Neural cell (in vitro differentiated cells): Measurements from ENCODE around the gene TRIM4. TPM values are rescaled to one million over a fixed set of nuclear protein-coding genes. Genes with fewer than 3 reads are reported as not detected.

Source experiments
- H2AFZ ChIP-seq: fragments of 200-600, 300-800 bp; sonication (generic), shearing (Covaris generic); 2 replicates; pipeline ENCODE4 v1.6.0; 2014; ENCODE audit warnings: low read depth, mild to moderate bottlenecking, antibody characterized with exemption, low read length, moderate library complexity
- H3F3A ChIP-seq: fragments of 200-600 bp; shearing (Covaris generic); 2 replicates; pipeline ENCODE4 v1.6.1; 2016; ENCODE audit warnings: mild to moderate bottlenecking, moderate library complexity, mixed read lengths, antibody characterized with exemption, low read length; ENCODE audit not compliant: insufficient read depth, poor library complexity, severe bottlenecking
- H3K27ac ChIP-seq: fragments of 200-600, 300-800 bp; sonication (generic), shearing (Covaris generic); 2 replicates; pipeline ENCODE4 v1.5.1; 2014; ENCODE audit warnings: mild to moderate bottlenecking, low read length, moderate library complexity
- H3K27me3 ChIP-seq: fragments of 300-800, 200-600 bp; sonication (generic), shearing (Covaris generic); 2 replicates; pipeline ENCODE4 v1.6.0; 2014; ENCODE audit warnings: mild to moderate bottlenecking, low read depth, low read length, moderate library complexity; ENCODE audit not compliant: insufficient read depth
- H3K36me3 ChIP-seq: fragments of 300-800, 200-600 bp; sonication (generic), shearing (Covaris generic); 2 replicates; pipeline ENCODE4 v1.5.1; 2014; ENCODE audit warnings: mild to moderate bottlenecking, antibody characterized with exemption, low read length, moderate library complexity; ENCODE audit not compliant: insufficient read depth
- H3K4me2 ChIP-seq: fragments of 300-800, 200-600 bp; sonication (generic), shearing (Covaris generic); 2 replicates; pipeline ENCODE4 v1.6.0; 2014; ENCODE audit warnings: mild to moderate bottlenecking, low read length
- H3K4me3 ChIP-seq: fragments of 300-800, 200-600 bp; sonication (generic), shearing (Covaris generic); 2 replicates; pipeline ENCODE4 v1.5.1; 2014; ENCODE audit warnings: mild to moderate bottlenecking, low read length, moderate library complexity
- H3K79me2 ChIP-seq: fragments of 200-600 bp; shearing (Covaris generic); replicated peaks from 2 replicates; pipeline ENCODE4 v1.6.0; 2014; ENCODE audit warnings: mild to moderate bottlenecking, low read length, moderate library complexity; ENCODE audit not compliant: insufficient read depth
- H3K9ac ChIP-seq: fragments of 300-800, 200-600 bp; sonication (generic), shearing (Covaris generic); 2 replicates; pipeline ENCODE4 v1.6.1; 2016; ENCODE audit warnings: mild to moderate bottlenecking, low read length, mixed read lengths
- H3K9me2 ChIP-seq: fragments of 200-600 bp; shearing (Covaris generic); 2 replicates; pipeline ENCODE4 v1.6.1; 2016; ENCODE audit warnings: mild to moderate bottlenecking, low read length, mixed read lengths; ENCODE audit not compliant: insufficient read depth
- H3K9me3 ChIP-seq: fragments of 200-600, 300-800 bp; sonication (generic), shearing (Covaris generic); 2 replicates; pipeline ENCODE4 v1.6.1; 2016; ENCODE audit warnings: mild to moderate bottlenecking, mixed run types, low read length, moderate library complexity, mixed read lengths
- H4K20me1 ChIP-seq: fragments of 200-600 bp; shearing (Covaris generic); 2 replicates; pipeline ENCODE4 v1.6.1; 2016; ENCODE audit warnings: mild to moderate bottlenecking, mixed run types; ENCODE audit not compliant: insufficient read depth
- EP300 ChIP-seq: fragments of 450-650 bp; conservative IDR thresholded peaks from 2 replicates; pipeline ENCODE4 v1.6.1; 2014; ENCODE audit warnings: antibody characterized with exemption, mild to moderate bottlenecking, moderate library complexity; ENCODE audit not compliant: poor library complexity, severe bottlenecking
- EZH2 ChIP-seq: fragments of 200-600, 300-800 bp; shearing (Covaris generic), sonication (generic); IDR thresholded peaks from 2 replicates; pipeline ENCODE4 v1.6.1; 2014; ENCODE audit warnings: antibody characterized with exemption, low read length, borderline replicate concordance, mild to moderate bottlenecking; ENCODE audit not compliant: insufficient read depth, poor library complexity, severe bottlenecking
- MXI1 ChIP-seq: fragments of 450-650 bp; conservative IDR thresholded peaks from 2 replicates; pipeline ENCODE4 v1.6.1; 2014; ENCODE audit warnings: antibody characterized with exemption, mild to moderate bottlenecking; ENCODE audit not compliant: poor library complexity, severe bottlenecking
- POLR2AphosphoS5 ChIP-seq: IDR thresholded peaks from 2 replicates; pipeline ENCODE4 v1.6.1; 2012
- RAD21 ChIP-seq: fragments of 450-650 bp; conservative IDR thresholded peaks from 2 replicates; pipeline ENCODE4 v1.6.1; 2014; ENCODE audit warnings: antibody characterized with exemption, mild to moderate bottlenecking, moderate library complexity
- SMC3 ChIP-seq: fragments of 450-650 bp; conservative IDR thresholded peaks from 2 replicates; pipeline ENCODE4 v1.6.1; 2014; ENCODE audit warnings: antibody characterized with exemption, mild to moderate bottlenecking, moderate library complexity; ENCODE audit not compliant: poor library complexity
- TAF1 ChIP-seq: IDR thresholded peaks from 2 replicates; pipeline ENCODE4 v1.6.1; 2012; ENCODE audit warnings: low read depth
- polyA plus RNA-seq: library from polyadenylated mRNA; depleted of rRNA; stranded (reverse); fragments of >200 nt; gene quantifications from 2 replicates; pipeline ENCODE4 v1.2.3, GENCODE V29; 2014
- TF ChIP-seq, protein P1 (sequence below): IDR thresholded peaks from 2 replicates; pipeline ENCODE4 v1.6.1; 2012; ENCODE audit warnings: borderline replicate concordance
- TF ChIP-seq, protein P2 (sequence below): fragments of 450-650 bp; IDR thresholded peaks from 2 replicates; pipeline ENCODE4 v1.5.1; 2014; ENCODE audit warnings: antibody characterized with exemption, mild to moderate bottlenecking, moderate library complexity; ENCODE audit not compliant: poor library complexity, severe bottlenecking

Gene TRIM4
- polyA plus RNA-seq, 1 donor from 2014 or later: not detected

DNA sequence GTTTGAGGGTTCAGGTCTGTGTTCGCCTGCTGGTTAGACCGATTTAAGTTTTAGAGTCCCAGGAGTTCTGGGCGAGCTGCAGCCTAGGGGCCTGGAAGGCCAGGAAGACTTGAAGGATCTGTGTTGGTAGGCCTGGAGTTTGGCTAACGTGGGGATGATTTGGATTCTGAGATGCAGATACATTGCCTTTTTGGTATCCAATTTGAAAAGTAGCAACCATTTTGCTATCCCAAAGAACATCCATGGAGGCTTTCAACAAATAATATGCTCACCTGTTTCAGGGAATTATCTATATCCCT, 433 bp upstream of the TRIM4 start:
- Histone ChIP-seq H3K9me2 (no peaks in the 10 kb centered on the region), H3K27ac (no peak overlapping the region), H3K4me3 (no peak overlapping the region), H3F3A (no peaks in the 10 kb centered on the region), H3K9me3 (peaks cover 5% of the 10 kb centered on the region), H4K20me1 (no peaks in the 10 kb centered on the region), H3K27me3 (no peaks in the 10 kb centered on the region), H3K79me2 (no peaks in the 10 kb centered on the region), H3K36me3 (no peaks in the 10 kb centered on the region), H3K4me2 (no peak overlapping the region), H3K9ac (no peak overlapping the region), H2AFZ (no peak overlapping the region)
- no peak for TF ChIP-seq EP300
- TF ChIP-seq MXI1: no peak
- TF ChIP-seq, protein P1, sequence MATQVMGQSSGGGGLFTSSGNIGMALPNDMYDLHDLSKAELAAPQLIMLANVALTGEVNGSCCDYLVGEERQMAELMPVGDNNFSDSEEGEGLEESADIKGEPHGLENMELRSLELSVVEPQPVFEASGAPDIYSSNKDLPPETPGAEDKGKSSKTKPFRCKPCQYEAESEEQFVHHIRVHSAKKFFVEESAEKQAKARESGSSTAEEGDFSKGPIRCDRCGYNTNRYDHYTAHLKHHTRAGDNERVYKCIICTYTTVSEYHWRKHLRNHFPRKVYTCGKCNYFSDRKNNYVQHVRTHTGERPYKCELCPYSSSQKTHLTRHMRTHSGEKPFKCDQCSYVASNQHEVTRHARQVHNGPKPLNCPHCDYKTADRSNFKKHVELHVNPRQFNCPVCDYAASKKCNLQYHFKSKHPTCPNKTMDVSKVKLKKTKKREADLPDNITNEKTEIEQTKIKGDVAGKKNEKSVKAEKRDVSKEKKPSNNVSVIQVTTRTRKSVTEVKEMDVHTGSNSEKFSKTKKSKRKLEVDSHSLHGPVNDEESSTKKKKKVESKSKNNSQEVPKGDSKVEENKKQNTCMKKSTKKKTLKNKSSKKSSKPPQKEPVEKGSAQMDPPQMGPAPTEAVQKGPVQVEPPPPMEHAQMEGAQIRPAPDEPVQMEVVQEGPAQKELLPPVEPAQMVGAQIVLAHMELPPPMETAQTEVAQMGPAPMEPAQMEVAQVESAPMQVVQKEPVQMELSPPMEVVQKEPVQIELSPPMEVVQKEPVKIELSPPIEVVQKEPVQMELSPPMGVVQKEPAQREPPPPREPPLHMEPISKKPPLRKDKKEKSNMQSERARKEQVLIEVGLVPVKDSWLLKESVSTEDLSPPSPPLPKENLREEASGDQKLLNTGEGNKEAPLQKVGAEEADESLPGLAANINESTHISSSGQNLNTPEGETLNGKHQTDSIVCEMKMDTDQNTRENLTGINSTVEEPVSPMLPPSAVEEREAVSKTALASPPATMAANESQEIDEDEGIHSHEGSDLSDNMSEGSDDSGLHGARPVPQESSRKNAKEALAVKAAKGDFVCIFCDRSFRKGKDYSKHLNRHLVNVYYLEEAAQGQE: no peak
- no peak for TF ChIP-seq EZH2
- TF ChIP-seq RAD21: no peak
- TF ChIP-seq TAF1: no peak
- TF ChIP-seq, protein P2, sequence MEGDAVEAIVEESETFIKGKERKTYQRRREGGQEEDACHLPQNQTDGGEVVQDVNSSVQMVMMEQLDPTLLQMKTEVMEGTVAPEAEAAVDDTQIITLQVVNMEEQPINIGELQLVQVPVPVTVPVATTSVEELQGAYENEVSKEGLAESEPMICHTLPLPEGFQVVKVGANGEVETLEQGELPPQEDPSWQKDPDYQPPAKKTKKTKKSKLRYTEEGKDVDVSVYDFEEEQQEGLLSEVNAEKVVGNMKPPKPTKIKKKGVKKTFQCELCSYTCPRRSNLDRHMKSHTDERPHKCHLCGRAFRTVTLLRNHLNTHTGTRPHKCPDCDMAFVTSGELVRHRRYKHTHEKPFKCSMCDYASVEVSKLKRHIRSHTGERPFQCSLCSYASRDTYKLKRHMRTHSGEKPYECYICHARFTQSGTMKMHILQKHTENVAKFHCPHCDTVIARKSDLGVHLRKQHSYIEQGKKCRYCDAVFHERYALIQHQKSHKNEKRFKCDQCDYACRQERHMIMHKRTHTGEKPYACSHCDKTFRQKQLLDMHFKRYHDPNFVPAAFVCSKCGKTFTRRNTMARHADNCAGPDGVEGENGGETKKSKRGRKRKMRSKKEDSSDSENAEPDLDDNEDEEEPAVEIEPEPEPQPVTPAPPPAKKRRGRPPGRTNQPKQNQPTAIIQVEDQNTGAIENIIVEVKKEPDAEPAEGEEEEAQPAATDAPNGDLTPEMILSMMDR: no peak
- TF ChIP-seq POLR2AphosphoS5: no peak
- TF ChIP-seq SMC3: no peak

DNA sequence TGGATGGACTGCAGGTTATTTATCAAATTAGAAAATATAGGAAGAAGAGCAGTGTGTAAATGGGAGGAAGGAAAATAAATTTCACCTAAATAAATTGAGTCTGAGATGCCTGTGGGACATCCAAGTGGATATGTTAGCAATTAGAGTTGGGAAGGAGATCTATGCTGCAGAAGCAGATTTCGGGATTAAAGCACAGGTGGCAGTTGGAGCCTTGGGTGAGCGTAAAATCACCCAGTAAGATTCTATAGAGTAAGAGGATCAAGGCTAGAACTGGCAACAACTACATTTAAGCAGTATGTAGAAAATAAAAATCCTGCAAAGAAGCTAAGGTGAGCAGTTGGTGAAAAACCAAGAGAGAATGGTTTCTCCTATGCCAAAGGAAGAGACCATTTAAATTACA, 8.4 kb downstream of the TRIM4 start:
- Histone ChIP-seq H4K20me1 (no peaks in the 10 kb centered on the region), H3K9me3 (no peaks in the 10 kb centered on the region), H3K36me3 (no peaks in the 10 kb centered on the region), H3K9ac (no peak overlapping the region), H3K9me2 (no peaks in the 10 kb centered on the region), H3K4me3 (no peak overlapping the region), H3K27me3 (no peaks in the 10 kb centered on the region), H3K79me2 (no peaks in the 10 kb centered on the region), H2AFZ (no peak overlapping the region), H3F3A (no peaks in the 10 kb centered on the region), H3K27ac (no peak overlapping the region), H3K4me2 (no peak overlapping the region)
- TF ChIP-seq POLR2AphosphoS5: no peak
- no peak for TF ChIP-seq TAF1
- no peak for TF ChIP-seq MXI1
- TF ChIP-seq, protein P2: no peak
- no peak for TF ChIP-seq EZH2
- TF ChIP-seq, protein P1: no peak
- TF ChIP-seq RAD21: no peak
- TF ChIP-seq EP300: no peak
- TF ChIP-seq SMC3: no peak
